Esophagus squamous epithelium (tissue), 5 donors: ENCODE data around the gene EIF5A2. TPM values are rescaled to one million over a fixed set of nuclear protein-coding genes. Genes with fewer than 3 reads are reported as not detected.
"Not testable (repeated sequence)": the region's sequence is repeated elsewhere in the genome, so short reads cannot be mapped to it uniquely, and the experiment has no call there.

Experiments used
- DNase-seq: peaks from one replicate; lab custom pipeline; 2025; lab: John Stamatoyannopoulos, UW
- H3K27ac ChIP-seq, 4 donors: fragments of 200-600 bp; sonication (generic); one replicate each; pipeline ENCODE4 v1.5.1; 2016 to 2019; ENCODE audit warnings: mild to moderate bottlenecking in 1 of 4
- H3K27me3 ChIP-seq, 4 donors: fragments of 200-600 bp; sonication (generic); 1 replicate in 3 of 4; 2 replicates in 1 of 4; pipeline versions ENCODE4 v1.5.1 to v1.6.0; 2017 to 2021; ENCODE audit warnings: antibody characterized with exemption in 1 of 4
- H3K36me3 ChIP-seq, 3 donors: fragments of 200-600 bp; sonication (generic); one replicate each; pipeline ENCODE4 v1.5.1; 2016 to 2019
- H3K4me1 ChIP-seq, 3 donors: fragments of 200-600 bp; sonication (generic); one replicate each; pipeline ENCODE4 v1.5.1; 2017 to 2019
- H3K4me3 ChIP-seq, 4 donors: fragments of 200-600 bp; sonication (generic); 1 replicate in 3 of 4; 2 replicates in 1 of 4; pipeline ENCODE4 v1.5.1; 2016 to 2019; ENCODE audit warnings: mild to moderate bottlenecking in 2 of 4, moderate library complexity in 1 of 4
- H3K9me3 ChIP-seq, 3 donors: fragments of 200-600 bp; sonication (generic); one replicate each; pipeline ENCODE4 v1.5.1; 2016 to 2019
- POLR2A ChIP-seq, 4 donors: fragments of 450-650 bp; IDR thresholded peaks; one replicate each; pipeline ENCODE4 v1.6.1; 2017; ENCODE audit warnings: antibody characterized with exemption in 4 of 4, mild to moderate bottlenecking in 4 of 4, moderate library complexity in 3 of 4
- WGBS, 2 donors: methylation state at CpG; one replicate each; pipeline ENCODE4 v1.1.5; 2018; 5-methylcytosine and 5-hydroxymethylcytosine counted together
- intact Hi-C: fragments of 100-400 bp; cut with DNase I; formaldehyde crosslinking; loops from one replicate; pipeline ENCODE4 v1.15.0; 2022
- total RNA-seq, 4 donors: library from RNA; depleted of rRNA; stranded (reverse); fragments of >200 nt; gene quantifications; one replicate each; pipeline ENCODE4 v1.1.0, GENCODE V29; 2016
- TF ChIP-seq, protein P1 (sequence below), 6 experiments: fragments of 450-650 bp in 4 of 6; fragments of 200-600 bp in 2 of 6; sonication (generic) in 2 of 6; IDR thresholded peaks; one replicate each; pipeline ENCODE4 v1.5.1; 2016 to 2019; ENCODE audit warnings: antibody characterized with exemption in 6 of 6, mild to moderate bottlenecking in 4 of 6, moderate library complexity in 4 of 6
- donor health status: DM: yes; HTN: yes; CAD: no.

The EIF5A2 gene
- total RNA-seq, 4 donors from 2014 or later = 2.3 to 6.0 (median 2.6) TPM

- H3K27ac ChIP-seq = no peak overlapping the region
- H3K36me3 ChIP-seq = no peaks in the 10 kb centered on the region
- no peaks in the 10 kb centered on the region for H3K4me1 ChIP-seq
- H3K4me3 ChIP-seq = no peak overlapping the region
- TF ChIP-seq, protein P1, sequence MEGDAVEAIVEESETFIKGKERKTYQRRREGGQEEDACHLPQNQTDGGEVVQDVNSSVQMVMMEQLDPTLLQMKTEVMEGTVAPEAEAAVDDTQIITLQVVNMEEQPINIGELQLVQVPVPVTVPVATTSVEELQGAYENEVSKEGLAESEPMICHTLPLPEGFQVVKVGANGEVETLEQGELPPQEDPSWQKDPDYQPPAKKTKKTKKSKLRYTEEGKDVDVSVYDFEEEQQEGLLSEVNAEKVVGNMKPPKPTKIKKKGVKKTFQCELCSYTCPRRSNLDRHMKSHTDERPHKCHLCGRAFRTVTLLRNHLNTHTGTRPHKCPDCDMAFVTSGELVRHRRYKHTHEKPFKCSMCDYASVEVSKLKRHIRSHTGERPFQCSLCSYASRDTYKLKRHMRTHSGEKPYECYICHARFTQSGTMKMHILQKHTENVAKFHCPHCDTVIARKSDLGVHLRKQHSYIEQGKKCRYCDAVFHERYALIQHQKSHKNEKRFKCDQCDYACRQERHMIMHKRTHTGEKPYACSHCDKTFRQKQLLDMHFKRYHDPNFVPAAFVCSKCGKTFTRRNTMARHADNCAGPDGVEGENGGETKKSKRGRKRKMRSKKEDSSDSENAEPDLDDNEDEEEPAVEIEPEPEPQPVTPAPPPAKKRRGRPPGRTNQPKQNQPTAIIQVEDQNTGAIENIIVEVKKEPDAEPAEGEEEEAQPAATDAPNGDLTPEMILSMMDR (IDR thresholded peaks at IDR 0.05) = no peak
- TF ChIP-seq POLR2A (IDR thresholded peaks at IDR 0.05) = no peak
- DNase-seq = no peak
- intact Hi-C loops = no loop called here
- WGBS, 2 donors = 89 to 94% methylated on average over 5 to 15 of the region's 25 CpGs
- no peaks in the 10 kb centered on the region for H3K27me3 ChIP-seq
- no peaks in the 10 kb centered on the region for H3K9me3 ChIP-seq
These were observed 38.8 kb upstream of the EIF5A2 start for GRCh38 chr3:170947018-170947769.

GRCh38 chr3:170942011-170942410 is 33.6 kb upstream of the EIF5A2 start:
- Histone ChIP-seq H3K36me3 (no peaks in the 10 kb centered on the region), H3K27me3 (no peaks in the 10 kb centered on the region), H3K27ac (no peak overlapping the region), H3K4me3 (no peak overlapping the region), H3K9me3 (peaks cover 0 to 6% (median 0%) of the 10 kb centered on the region in 3 donors), H3K4me1 (no peaks in the 10 kb centered on the region)
- DNase-seq = no peak
- no peak for TF ChIP-seq POLR2A (IDR thresholded peaks at IDR 0.05)
- TF ChIP-seq, protein P1 (IDR thresholded peaks at IDR 0.05) = no peak
- intact Hi-C loops = no loop called here

GRCh38 chr3:170941551-170941950 is 33.1 kb upstream of the EIF5A2 start:
- no peak for TF ChIP-seq POLR2A (IDR thresholded peaks at IDR 0.05)
- TF ChIP-seq, protein P1 (IDR thresholded peaks at IDR 0.05) = no peak
- intact Hi-C loops = no loop called here
- Histone ChIP-seq H3K27me3 (no peaks in the 10 kb centered on the region), H3K27ac (no peak overlapping the region), H3K9me3 (peaks cover 0 to 6% (median 0%) of the 10 kb centered on the region in 3 donors), H3K4me1 (no peaks in the 10 kb centered on the region), H3K4me3 (no peak overlapping the region), H3K36me3 (no peaks in the 10 kb centered on the region)
- 48 to 63% methylated on average over 1 of the region's 1 CpG for WGBS, 2 donors
- no peak for DNase-seq

DNA sequence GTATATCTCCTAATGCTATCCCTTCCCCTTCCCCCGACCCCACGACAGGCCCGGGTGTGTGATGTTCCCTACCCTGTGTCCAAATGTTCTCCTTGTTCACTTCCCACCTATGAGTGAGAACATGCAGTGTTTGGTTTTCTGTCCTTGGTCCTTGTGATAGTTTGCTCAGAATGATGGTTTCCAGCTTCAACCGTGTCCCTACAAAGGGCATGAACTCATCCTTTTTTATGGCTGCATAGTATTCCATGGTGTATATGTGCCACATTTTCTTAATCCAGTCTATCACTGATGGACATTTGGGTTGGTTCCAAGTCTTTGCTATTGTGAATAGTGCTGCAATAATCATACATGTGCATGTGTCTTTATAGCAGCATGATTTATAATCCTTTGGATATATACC is 24.6 kb upstream of the EIF5A2 start:
- H3K9me3 ChIP-seq, H3K4me3 ChIP-seq, intact Hi-C loops, H3K27ac ChIP-seq, DNase-seq, H3K36me3 ChIP-seq, H3K27me3 ChIP-seq, H3K4me1 ChIP-seq: not testable (repeated sequence)
- WGBS, 2 donors = 78 to 88% methylated on average over 2 to 4 of the region's 4 CpGs

DNA sequence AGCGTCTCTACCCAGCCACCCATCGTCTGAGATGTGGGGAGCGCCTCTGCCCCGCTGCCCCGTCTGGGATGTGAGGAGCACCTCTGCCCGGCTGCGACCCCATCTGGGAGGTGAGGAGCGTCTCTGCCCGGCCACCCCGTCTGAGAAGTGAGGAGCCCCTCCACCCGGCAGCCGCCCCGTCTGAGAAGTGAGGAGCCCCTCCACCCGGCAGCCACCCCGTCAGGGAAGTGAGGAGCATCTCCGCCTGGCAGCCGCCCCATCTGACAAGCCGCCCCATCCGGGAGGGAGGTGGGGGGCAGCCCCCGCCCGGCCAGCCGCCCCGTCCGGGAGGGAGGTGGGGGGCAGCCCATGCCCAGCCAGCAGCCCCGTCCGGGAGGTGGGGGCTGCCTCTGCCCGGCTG is 15.1 kb upstream of the EIF5A2 start:
- intact Hi-C loops, DNase-seq, H3K36me3 ChIP-seq, H3K4me3 ChIP-seq, H3K4me1 ChIP-seq, H3K27me3 ChIP-seq, H3K27ac ChIP-seq: not testable (repeated sequence)
- no CpG with 5 or more reads among the region's 27 CpGs for WGBS, 2 donors
- H3K9me3 ChIP-seq = peaks cover 0 to 22% (median 6%) of the 10 kb centered on the region in 3 donors

GRCh38 chr3:170918715-170919114 is 10.3 kb upstream of the EIF5A2 start:
- intact Hi-C loops = no loop called here
- no peaks in the 10 kb centered on the region for H3K27me3 ChIP-seq
- no peak for TF ChIP-seq POLR2A (IDR thresholded peaks at IDR 0.05)
- TF ChIP-seq, protein P1 (IDR thresholded peaks at IDR 0.05) = no peak

More at GRCh38 chr3:170918715-170919114, 10.3 kb upstream of the EIF5A2 start:
- no peaks in the 10 kb centered on the region for H3K4me1 ChIP-seq
- WGBS, 2 donors = 38 to 60% methylated on average over 4 of the region's 4 CpGs
- peaks cover 0 to 33% (median 6%) of the 10 kb centered on the region in 3 donors for H3K9me3 ChIP-seq
- DNase-seq = no peak
- no peak overlapping the region for H3K4me3 ChIP-seq
- H3K36me3 ChIP-seq = no peaks in the 10 kb centered on the region
- H3K27ac ChIP-seq = no peak overlapping the region
